ENCODE measurements around the gene PPP3CB.

Gene PPP3CB

GRCh38 chr10:73495884-73496674 lies at the start of gene PPP3CB:
PPP3CB (minus strand) TSS chr10:73496024; CDS start chr10:73495889, 135 bp downstream.
- peak; percentile 97 for DNase-seq

- no peak for DNase-seq
Observed at GRCh38 chr10:73545357-73545756, 49.5 kb upstream of the PPP3CB start.

GRCh38 chr10:73537709-73538108 lies 41.9 kb upstream of the PPP3CB start:
- DNase-seq = no peak

- peak; percentile 54 for DNase-seq
Observed at GRCh38 chr10:73537288-73537687, 41.5 kb upstream of the PPP3CB start.

GRCh38 chr10:73534857-73535256 lies 39.0 kb upstream of the PPP3CB start:
- no peak for DNase-seq

- DNase-seq = peak; percentile 91
Observed at GRCh38 chr10:73529089-73529832, 33.4 kb upstream of the PPP3CB start.

GRCh38 chr10:73522263-73522662 lies 26.4 kb upstream of the PPP3CB start:
- DNase-seq = no peak

GRCh38 chr10:73519336-73519735 lies 23.5 kb upstream of the PPP3CB start:
- no peak for DNase-seq

GRCh38 chr10:73517166-73517888 lies 21.5 kb upstream of the PPP3CB start:
- DNase-seq = no peak

GRCh38 chr10:73512207-73512743 lies 16.5 kb upstream of the PPP3CB start:
- no peak for DNase-seq

- no peak for DNase-seq
Observed at GRCh38 chr10:73509695-73510094, 13.9 kb upstream of the PPP3CB start.

- no peak for DNase-seq
Observed at GRCh38 chr10:73506491-73506890, 10.7 kb upstream of the PPP3CB start.

- no peak for DNase-seq
Observed at GRCh38 chr10:73506074-73506473, 10.2 kb upstream of the PPP3CB start.

- no peak for DNase-seq
Observed at GRCh38 chr10:73503037-73503436, 7.2 kb upstream of the PPP3CB start.

- peak; percentile 76 for DNase-seq
Observed at GRCh38 chr10:73501651-73502050, 5.8 kb upstream of the PPP3CB start.

GRCh38 chr10:73497623-73498022 lies 1.8 kb upstream of the PPP3CB start:
- DNase-seq = no peak

GRCh38 chr10:73495226-73495883 lies 469 bp downstream of the PPP3CB start:
- peak; percentile 94 for DNase-seq

GRCh38 chr10:73494877-73495225 lies 973 bp downstream of the PPP3CB start:
- DNase-seq = no peak

GRCh38 chr10:73494213-73494612 lies 1.6 kb downstream of the PPP3CB start:
- DNase-seq = no peak

- DNase-seq = no peak
Observed at GRCh38 chr10:73493781-73494180, 2.0 kb downstream of the PPP3CB start.

GRCh38 chr10:73486601-73487000 lies 9.2 kb downstream of the PPP3CB start:
- no peak for DNase-seq

GRCh38 chr10:73485320-73485719 lies 10.5 kb downstream of the PPP3CB start:
- no peak for DNase-seq

GRCh38 chr10:73480158-73480557 lies 15.7 kb downstream of the PPP3CB start:
- no peak for DNase-seq
